ENCODE results near the gene BRINP2. TPM values are rescaled to one million over a fixed set of nuclear protein-coding genes. Genes with fewer than 3 reads are reported as not detected.
"Not testable (repeated sequence)": the region's sequence is repeated elsewhere in the genome, so short reads cannot be mapped to it uniquely, and the experiment has no call there.

BRINP2 gene
- total RNA-seq, 1 donor from 2014 or later = 0.11 TPM

- H3K36me3 ChIP-seq = no peaks in the 10 kb centered on the region
- H3K27ac ChIP-seq = no peak overlapping the region
- TF ChIP-seq CTCF (IDR thresholded peaks at IDR 0.05) = no peak
- intact Hi-C loops (cut with DNase I) = no loop called here
- no peaks in the 10 kb centered on the region for H3K4me1 ChIP-seq
- DNase-seq (ENCODE audit: low spot score in 2 of 2) = no peak
- H3K9me3 ChIP-seq = no peaks in the 10 kb centered on the region
- H3K27me3 ChIP-seq = no peaks in the 10 kb centered on the region
- no peak overlapping the region for H3K4me3 ChIP-seq
Measured at GRCh38 chr1:177311586-177311985, 140.8 kb downstream of the BRINP2 start.

- TF ChIP-seq CTCF (IDR thresholded peaks at IDR 0.05) = no peak
- H3K4me1 ChIP-seq = no peaks in the 10 kb centered on the region
- no peaks in the 10 kb centered on the region for H3K27me3 ChIP-seq
- DNase-seq (ENCODE audit: low spot score in 2 of 2) = no peak
- no peak overlapping the region for H3K4me3 ChIP-seq
- no peak overlapping the region for H3K27ac ChIP-seq
- no peaks in the 10 kb centered on the region for H3K36me3 ChIP-seq
- H3K9me3 ChIP-seq = no peaks in the 10 kb centered on the region
- intact Hi-C loops (cut with DNase I) = no loop called here
Measured at GRCh38 chr1:177315261-177315660, 144.5 kb downstream of the BRINP2 start.

- intact Hi-C loops (cut with DNase I) = no loop called here
- Histone ChIP-seq H3K9me3 (no peaks in the 10 kb centered on the region), H3K36me3 (no peaks in the 10 kb centered on the region), H3K4me3 (no peak overlapping the region), H3K4me1 (no peaks in the 10 kb centered on the region), H3K27me3 (no peaks in the 10 kb centered on the region), H3K27ac (no peak overlapping the region)
- no peak for DNase-seq (ENCODE audit: low spot score in 2 of 2)
- TF ChIP-seq CTCF (IDR thresholded peaks at IDR 0.05) = no peak
Measured at GRCh38 chr1:177315761-177316160, 145.0 kb downstream of the BRINP2 start.

- intact Hi-C loops (cut with DNase I); DNase-seq (ENCODE audit: low spot score in 2 of 2); H3K27me3 ChIP-seq; H3K4me3 ChIP-seq; H3K27ac ChIP-seq; H3K36me3 ChIP-seq; H3K4me1 ChIP-seq; H3K9me3 ChIP-seq: not testable (repeated sequence)
Measured at GRCh38 chr1:177321434-177321833, 150.7 kb downstream of the BRINP2 start.

GRCh38 chr1:177328251-177328650 is 157.5 kb downstream of the BRINP2 start:
- no peak for DNase-seq (ENCODE audit: low spot score in 2 of 2)
- H3K27me3 ChIP-seq = no peaks in the 10 kb centered on the region
- H3K27ac ChIP-seq = no peak overlapping the region
- TF ChIP-seq CTCF (IDR thresholded peaks at IDR 0.05) = no peak
- no peaks in the 10 kb centered on the region for H3K9me3 ChIP-seq
- no peak overlapping the region for H3K4me3 ChIP-seq
- no peaks in the 10 kb centered on the region for H3K36me3 ChIP-seq
- H3K4me1 ChIP-seq = no peaks in the 10 kb centered on the region
- intact Hi-C loops (cut with DNase I) = no loop called here

- Histone ChIP-seq H3K4me3 (no peak overlapping the region), H3K27ac (no peak overlapping the region), H3K27me3 (no peaks in the 10 kb centered on the region), H3K36me3 (no peaks in the 10 kb centered on the region), H3K9me3 (no peaks in the 10 kb centered on the region), H3K4me1 (no peaks in the 10 kb centered on the region)
- no peak for DNase-seq (ENCODE audit: low spot score in 2 of 2)
- intact Hi-C loops (cut with DNase I) = no loop called here
- TF ChIP-seq CTCF (IDR thresholded peaks at IDR 0.05) = no peak
Measured at GRCh38 chr1:177329871-177330270, 159.1 kb downstream of the BRINP2 start.

Other genes starting within 250 kb of the BRINP2 start
- gene ASTN1, start 6.2 kb upstream of the BRINP2 start, total RNA-seq = 0.32 TPM